RWPE2 (cell line): ENCODE data around the gene TNIP1.

ENCODE experiments used
- ATAC-seq: fragments of 200-7000 bp; cut with Tn5 transposase; 3 replicates; pipeline ENCODE4 v1.9.1; 2021; ENCODE audit warnings: low read depth
- DNase-seq: peaks from one replicate; pipeline ENCODE4 v3.0.0-alpha.2; 2020; ENCODE audit warnings: low spot score
- H3K27ac ChIP-seq: fragments of 450-650 bp; 2 replicates; pipeline ENCODE4 v1.5.1; 2017; ENCODE audit warnings: mild to moderate bottlenecking; ENCODE audit not compliant: poor library complexity, severe bottlenecking
- H3K27me3 ChIP-seq: fragments of 250-450 bp; sonication (Bioruptor Pico); 2 replicates; pipeline ENCODE4 v1.5.1; 2021; ENCODE audit warnings: mild to moderate bottlenecking, moderate library complexity; ENCODE audit not compliant: insufficient read depth, poor library complexity, severe bottlenecking
- H3K36me3 ChIP-seq: fragments of 250-450 bp; sonication (Bioruptor Pico); 2 replicates; pipeline ENCODE4 v1.5.1; 2020; ENCODE audit warnings: low read depth, mild to moderate bottlenecking, moderate library complexity
- H3K4me1 ChIP-seq: fragments of 250-450 bp; sonication (Bioruptor Pico); 2 replicates; pipeline ENCODE4 v1.5.1; 2021; ENCODE audit warnings: mild to moderate bottlenecking, moderate library complexity; ENCODE audit not compliant: insufficient read depth, poor library complexity, severe bottlenecking
- H3K4me3 ChIP-seq: fragments of 250-450 bp; sonication (Bioruptor Pico); 2 replicates; pipeline ENCODE4 v1.5.1; 2021; ENCODE audit warnings: mild to moderate bottlenecking, moderate library complexity; ENCODE audit not compliant: severe bottlenecking
- H3K9me3 ChIP-seq: fragments of 250-450 bp; sonication (Bioruptor Pico); 2 replicates; pipeline ENCODE4 v1.5.1; 2021; ENCODE audit warnings: mild to moderate bottlenecking, moderate library complexity; ENCODE audit not compliant: severe bottlenecking
- CTCF ChIP-seq: fragments of 450-650 bp; IDR thresholded peaks from one replicate; pipeline ENCODE4 v1.5.1; 2017; ENCODE audit warnings: mild to moderate bottlenecking, moderate library complexity; ENCODE audit not compliant: poor library complexity, severe bottlenecking

Gene TNIP1

GRCh38 chr5:151086192-151086869 lies 5.5 kb upstream of the TNIP1 start:
- Histone ChIP-seq H3K27me3 (no peaks in the 10 kb centered on the region), H3K9me3 (no peaks in the 10 kb centered on the region), H3K4me1 (peaks cover 36% of the 10 kb centered on the region), H3K36me3 (no peaks in the 10 kb centered on the region), H3K27ac (peak overlapping the region; percentile 84), H3K4me3 (no peak overlapping the region)
- TF ChIP-seq CTCF = no peak
- no peak for DNase-seq
- ATAC-seq = no peak

GRCh38 chr5:151085517-151086041 lies 4.7 kb upstream of the TNIP1 start:
- Histone ChIP-seq H3K27ac (peak overlapping the region; percentile 84), H3K9me3 (no peaks in the 10 kb centered on the region), H3K36me3 (no peaks in the 10 kb centered on the region), H3K4me3 (no peak overlapping the region), H3K4me1 (peaks cover 36% of the 10 kb centered on the region), H3K27me3 (no peaks in the 10 kb centered on the region)
- DNase-seq = no peak
- no peak for TF ChIP-seq CTCF
- no peak; the same call in 2 of the 3 replicates for ATAC-seq

GRCh38 chr5:151084363-151084762 lies 3.5 kb upstream of the TNIP1 start:
- Histone ChIP-seq H3K4me1 (peaks cover 40% of the 10 kb centered on the region), H3K27me3 (no peaks in the 10 kb centered on the region)

GRCh38 chr5:151083081-151083676 lies 2.3 kb upstream of the TNIP1 start:
- TF ChIP-seq CTCF = no peak
- Histone ChIP-seq H3K27ac (peak overlapping the region; percentile 84), H3K9me3 (no peaks in the 10 kb centered on the region), H3K36me3 (peaks cover 19% of the 10 kb centered on the region), H3K27me3 (no peaks in the 10 kb centered on the region), H3K4me1 (peaks cover 51% of the 10 kb centered on the region), H3K4me3 (no peak overlapping the region)
- peak; percentile 60 for ATAC-seq
- peak; percentile 95 for DNase-seq

More at GRCh38 chr5:151084363-151084762, 3.5 kb upstream of the TNIP1 start:
- H3K9me3 ChIP-seq = no peaks in the 10 kb centered on the region
- peaks cover 7% of the 10 kb centered on the region; the same call in 1 of the 2 replicates for H3K36me3 ChIP-seq
- no peak for ATAC-seq
- H3K27ac ChIP-seq = peak overlapping the region; percentile 84
- TF ChIP-seq CTCF = no peak
- no peak overlapping the region for H3K4me3 ChIP-seq
- no peak for DNase-seq
